Mucosa of stomach (tissue), 1 donor: ENCODE measurements around the gene SF3B3.

Source experiments
- H3K27me3 ChIP-seq: one replicate; pipeline ENCODE4 v1.7.0; 2013; ENCODE audit warnings: mild to moderate bottlenecking, low read length; ENCODE audit not compliant: control insufficient read depth, insufficient read depth
- H3K36me3 ChIP-seq: one replicate; pipeline ENCODE4 v1.7.0; 2013; ENCODE audit warnings: low read length; ENCODE audit not compliant: control insufficient read depth, insufficient read depth
- H3K4me1 ChIP-seq: one replicate; pipeline ENCODE4 v1.7.0; 2013; ENCODE audit warnings: mild to moderate bottlenecking, low read length; ENCODE audit not compliant: control insufficient read depth, insufficient read depth
- H3K4me3 ChIP-seq: one replicate; pipeline ENCODE4 v1.7.0; 2013; ENCODE audit warnings: low read length
- H3K9ac ChIP-seq: one replicate; pipeline ENCODE4 v1.7.0; 2013; ENCODE audit warnings: mild to moderate bottlenecking, low read length, moderate library complexity
- H3K9me3 ChIP-seq: one replicate; pipeline ENCODE4 v1.7.0; 2013; ENCODE audit warnings: mild to moderate bottlenecking, low read length, moderate library complexity; ENCODE audit not compliant: control insufficient read depth
- donor health status: Pancreatic carcinoma.

Gene SF3B3

DNA sequence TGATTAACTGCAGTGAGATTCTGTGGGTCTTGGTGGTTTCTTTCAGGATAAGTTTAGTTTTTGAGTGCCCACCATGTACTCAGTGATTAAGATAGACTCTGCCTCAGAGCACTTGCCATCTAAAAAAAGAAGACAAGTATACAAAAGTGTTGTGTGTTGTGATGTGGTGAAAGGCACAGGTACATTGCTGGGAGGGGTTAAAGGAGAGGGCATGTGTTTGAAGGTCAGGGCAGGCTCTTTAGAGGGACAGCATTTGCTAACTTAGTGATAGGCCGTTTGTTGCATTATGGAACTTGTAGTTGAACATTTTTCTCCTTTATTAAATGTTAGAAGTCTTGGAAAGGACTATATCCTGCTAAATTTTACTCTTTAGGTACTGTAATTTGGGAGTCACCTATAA, 26.5 kb downstream of the SF3B3 start:
- no peaks in the 10 kb centered on the region for H3K36me3 ChIP-seq
- H3K9ac ChIP-seq = no peak overlapping the region
- H3K4me1 ChIP-seq = no peaks in the 10 kb centered on the region
- no peaks in the 10 kb centered on the region for H3K9me3 ChIP-seq
- H3K27me3 ChIP-seq = no peaks in the 10 kb centered on the region
- no peak overlapping the region for H3K4me3 ChIP-seq

DNA sequence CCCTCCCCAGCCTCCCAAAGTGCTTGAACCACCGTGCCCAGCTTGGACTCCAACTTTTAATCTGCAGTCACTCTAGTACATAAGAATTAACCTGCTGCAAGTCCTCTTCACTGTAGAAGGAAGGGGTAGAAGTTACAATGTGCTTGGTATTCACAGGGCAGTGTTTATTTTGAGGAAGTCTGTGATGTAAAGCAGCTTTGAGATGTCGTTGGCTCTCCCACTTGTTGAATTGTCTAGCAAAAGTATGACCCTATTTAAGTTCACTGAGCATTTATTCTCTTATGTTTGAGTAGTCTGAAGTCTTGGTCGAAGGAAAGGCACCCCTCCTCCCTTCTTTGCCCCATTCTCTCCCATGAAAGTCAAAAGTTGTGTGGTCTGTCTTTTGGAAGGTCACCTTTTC, 28.2 kb downstream of the SF3B3 start:
- no peak overlapping the region for H3K4me3 ChIP-seq
- H3K4me1 ChIP-seq = no peaks in the 10 kb centered on the region
- H3K9me3 ChIP-seq = no peaks in the 10 kb centered on the region
- no peak overlapping the region for H3K9ac ChIP-seq
- no peaks in the 10 kb centered on the region for H3K27me3 ChIP-seq
- H3K36me3 ChIP-seq = no peaks in the 10 kb centered on the region

DNA sequence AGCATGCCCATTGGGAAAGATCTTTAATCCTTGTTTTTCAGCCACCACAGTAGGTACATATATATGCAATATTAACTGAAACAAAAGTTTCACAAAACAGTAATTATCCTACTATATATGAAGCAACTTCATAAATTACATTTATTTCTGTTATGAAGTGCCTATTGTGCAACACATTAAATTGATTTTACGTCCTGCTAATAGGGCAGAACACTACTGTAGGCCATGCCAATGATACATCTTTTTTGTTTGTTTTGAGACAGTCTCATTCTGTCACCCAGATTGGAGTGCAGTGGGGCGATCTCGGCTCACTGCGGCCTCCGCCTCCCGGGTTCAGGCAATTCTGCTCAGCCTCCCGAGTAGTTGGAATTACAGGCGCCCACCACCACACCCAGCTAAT, 29.1 kb downstream of the SF3B3 start:
- no peaks in the 10 kb centered on the region for H3K36me3 ChIP-seq
- no peak overlapping the region for H3K9ac ChIP-seq
- no peaks in the 10 kb centered on the region for H3K4me1 ChIP-seq
- H3K9me3 ChIP-seq = no peaks in the 10 kb centered on the region
- H3K27me3 ChIP-seq = no peaks in the 10 kb centered on the region
- H3K4me3 ChIP-seq = no peak overlapping the region

DNA sequence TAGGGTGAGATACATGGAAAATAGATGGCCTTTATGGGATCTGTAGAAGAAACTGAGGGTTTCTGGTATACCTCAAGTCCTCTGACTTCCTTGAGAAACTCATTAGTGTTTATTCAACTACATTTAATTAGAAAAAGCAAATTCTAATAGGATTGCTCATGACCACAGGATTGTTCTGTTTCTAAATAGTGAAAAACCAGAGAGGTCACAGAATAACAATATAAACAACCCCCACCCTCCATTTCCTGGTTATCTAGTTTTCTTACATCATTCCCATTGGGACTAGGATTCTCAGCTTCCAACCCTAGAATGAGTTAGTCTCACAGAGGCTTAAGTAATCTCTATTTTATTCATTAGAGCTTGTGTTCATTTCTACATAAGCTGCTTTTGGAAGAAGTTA, 30.0 kb downstream of the SF3B3 start:
- Histone ChIP-seq H3K27me3 (no peaks in the 10 kb centered on the region), H3K4me3 (no peak overlapping the region), H3K9ac (no peak overlapping the region), H3K4me1 (no peaks in the 10 kb centered on the region), H3K9me3 (no peaks in the 10 kb centered on the region), H3K36me3 (no peaks in the 10 kb centered on the region)

DNA sequence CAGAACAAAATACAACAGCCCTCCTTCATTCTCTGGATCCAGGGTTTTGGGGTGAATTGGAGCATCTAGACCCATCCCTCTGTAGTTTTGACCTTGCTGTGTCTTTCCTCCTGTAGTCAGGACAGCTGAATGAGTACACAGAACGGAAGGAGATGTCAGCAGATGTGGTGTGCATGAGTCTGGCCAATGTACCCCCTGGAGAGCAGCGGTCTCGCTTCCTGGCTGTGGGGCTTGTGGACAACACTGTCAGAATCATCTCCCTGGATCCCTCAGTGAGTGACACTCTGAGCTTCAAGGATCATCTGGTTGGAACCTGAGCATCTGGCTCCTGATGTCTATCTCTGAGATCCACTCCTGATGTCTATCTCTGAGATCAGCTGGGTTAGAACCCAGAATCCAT, 32.4 kb downstream of the SF3B3 start:
- peaks cover 7% of the 10 kb centered on the region for H3K36me3 ChIP-seq
- H3K27me3 ChIP-seq = no peaks in the 10 kb centered on the region

DNA sequence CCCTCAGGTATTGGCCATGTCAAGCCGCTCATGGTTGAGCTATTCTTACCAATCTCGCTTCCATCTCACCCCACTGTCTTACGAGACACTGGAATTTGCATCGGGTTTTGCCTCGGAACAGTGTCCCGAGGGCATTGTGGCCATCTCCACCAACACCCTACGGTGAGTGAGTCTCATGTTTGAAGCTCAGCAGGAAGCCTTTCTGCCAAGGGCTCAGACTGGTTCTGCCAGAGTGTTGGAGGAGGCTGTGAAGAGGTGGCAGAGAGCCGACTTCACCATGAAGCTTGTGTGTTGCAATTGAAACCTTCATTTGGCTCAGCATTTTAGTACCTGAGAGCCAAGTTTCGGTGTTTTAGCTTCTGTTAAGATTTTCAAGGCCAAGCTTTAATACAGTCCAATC, 38.0 kb downstream of the SF3B3 start:
- Histone ChIP-seq H3K36me3 (peaks cover 28% of the 10 kb centered on the region), H3K9me3 (no peaks in the 10 kb centered on the region), H3K4me3 (no peak overlapping the region), H3K9ac (no peak overlapping the region), H3K4me1 (no peaks in the 10 kb centered on the region), H3K27me3 (no peaks in the 10 kb centered on the region)

More for the DNA sequence above, 32.4 kb downstream of the SF3B3 start:
- no peaks in the 10 kb centered on the region for H3K4me1 ChIP-seq
- no peaks in the 10 kb centered on the region for H3K9me3 ChIP-seq
- no peak overlapping the region for H3K4me3 ChIP-seq
- no peak overlapping the region for H3K9ac ChIP-seq

DNA sequence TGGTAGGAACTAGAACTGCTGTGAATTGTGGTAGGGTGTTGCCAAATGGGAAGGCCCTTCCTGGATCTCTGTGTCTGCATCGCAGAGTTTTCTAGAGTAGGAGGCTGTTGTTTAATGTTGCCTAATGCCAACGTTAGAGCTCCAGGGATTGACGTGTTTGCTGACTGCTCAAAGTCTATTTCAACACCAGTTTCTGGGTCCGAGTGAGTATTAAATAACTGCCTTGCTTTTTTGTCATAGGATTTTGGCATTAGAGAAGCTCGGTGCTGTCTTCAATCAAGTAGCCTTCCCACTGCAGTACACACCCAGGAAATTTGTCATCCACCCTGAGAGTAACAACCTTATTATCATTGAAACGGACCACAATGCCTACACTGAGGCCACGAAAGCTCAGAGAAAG, 40.0 kb downstream of the SF3B3 start:
- Histone ChIP-seq H3K9me3 (no peaks in the 10 kb centered on the region), H3K27me3 (no peaks in the 10 kb centered on the region), H3K4me3 (no peak overlapping the region), H3K4me1 (no peaks in the 10 kb centered on the region), H3K9ac (no peak overlapping the region), H3K36me3 (peaks cover 33% of the 10 kb centered on the region)

DNA sequence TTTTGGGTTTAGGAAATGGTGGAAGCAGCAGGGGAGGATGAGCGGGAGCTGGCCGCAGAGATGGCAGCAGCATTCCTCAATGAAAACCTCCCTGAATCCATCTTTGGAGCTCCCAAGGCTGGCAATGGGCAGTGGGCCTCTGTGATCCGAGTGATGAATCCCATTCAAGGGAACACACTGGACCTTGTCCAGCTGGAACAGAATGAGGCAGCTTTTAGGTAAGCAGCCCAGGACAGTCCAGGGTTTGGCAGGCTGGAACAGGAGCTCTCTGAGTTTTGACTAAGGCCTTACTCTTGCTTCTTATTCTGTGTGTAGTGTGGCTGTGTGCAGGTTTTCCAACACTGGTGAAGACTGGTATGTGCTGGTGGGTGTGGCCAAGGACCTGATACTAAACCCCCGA, 41.4 kb downstream of the SF3B3 start:
- Histone ChIP-seq H3K4me1 (no peaks in the 10 kb centered on the region), H3K9ac (no peak overlapping the region), H3K36me3 (peaks cover 37% of the 10 kb centered on the region), H3K27me3 (no peaks in the 10 kb centered on the region), H3K9me3 (no peaks in the 10 kb centered on the region), H3K4me3 (no peak overlapping the region)

DNA sequence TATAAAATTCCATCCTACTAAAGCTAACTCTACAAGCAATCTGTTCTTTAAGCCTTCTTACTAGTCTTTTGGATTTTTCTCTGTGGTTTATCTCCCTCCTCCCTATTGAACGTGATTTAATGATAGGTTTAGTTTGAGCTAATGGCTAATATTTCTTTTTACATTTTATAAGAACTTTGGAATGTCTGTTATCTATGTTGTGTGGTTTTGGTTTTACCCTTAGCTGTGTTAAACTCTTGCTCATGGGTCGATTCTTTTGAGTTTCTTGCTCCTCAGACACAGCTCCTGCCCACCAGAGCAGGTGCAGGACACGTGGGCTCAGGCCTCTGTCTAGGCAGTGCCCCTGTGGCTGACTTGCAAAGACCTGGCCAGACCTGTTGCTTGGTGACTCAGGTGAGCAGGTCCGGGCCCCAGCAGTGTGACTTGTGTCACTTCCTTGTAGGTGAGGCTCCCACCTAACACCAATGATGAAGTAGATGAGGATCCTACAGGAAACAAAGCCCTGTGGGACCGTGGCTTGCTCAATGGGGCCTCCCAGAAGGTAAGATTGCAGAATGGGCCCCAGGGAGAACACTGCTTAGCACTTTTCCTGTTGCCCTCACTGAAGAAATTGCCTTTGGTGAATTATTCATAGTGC, 45.1 kb downstream of the SF3B3 start:
- no peaks in the 10 kb centered on the region for H3K4me1 ChIP-seq
- no peak overlapping the region for H3K4me3 ChIP-seq
- H3K27me3 ChIP-seq = no peaks in the 10 kb centered on the region
- peaks cover 44% of the 10 kb centered on the region for H3K36me3 ChIP-seq
- no peak overlapping the region for H3K9ac ChIP-seq
- no peaks in the 10 kb centered on the region for H3K9me3 ChIP-seq

DNA sequence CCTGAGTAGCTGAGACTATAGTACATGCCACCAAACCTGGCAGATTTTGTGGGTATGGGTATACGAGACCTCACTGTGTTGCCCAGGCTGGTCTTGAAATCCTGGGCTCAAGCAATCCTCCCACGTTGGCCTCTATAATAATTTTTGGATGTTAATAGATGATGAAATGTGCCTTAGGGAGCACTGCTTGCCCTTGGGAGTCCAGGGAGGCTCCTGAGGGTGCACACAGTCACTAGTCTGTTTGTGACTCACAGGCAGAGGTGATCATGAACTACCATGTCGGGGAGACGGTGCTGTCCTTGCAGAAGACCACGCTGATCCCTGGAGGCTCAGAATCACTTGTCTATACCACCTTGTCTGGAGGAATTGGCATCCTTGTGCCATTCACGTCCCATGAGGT, 46.1 kb downstream of the SF3B3 start:
- Histone ChIP-seq H3K36me3 (peaks cover 33% of the 10 kb centered on the region), H3K9ac (no peak overlapping the region), H3K4me1 (no peaks in the 10 kb centered on the region), H3K27me3 (no peaks in the 10 kb centered on the region), H3K4me3 (no peak overlapping the region), H3K9me3 (no peaks in the 10 kb centered on the region)

DNA sequence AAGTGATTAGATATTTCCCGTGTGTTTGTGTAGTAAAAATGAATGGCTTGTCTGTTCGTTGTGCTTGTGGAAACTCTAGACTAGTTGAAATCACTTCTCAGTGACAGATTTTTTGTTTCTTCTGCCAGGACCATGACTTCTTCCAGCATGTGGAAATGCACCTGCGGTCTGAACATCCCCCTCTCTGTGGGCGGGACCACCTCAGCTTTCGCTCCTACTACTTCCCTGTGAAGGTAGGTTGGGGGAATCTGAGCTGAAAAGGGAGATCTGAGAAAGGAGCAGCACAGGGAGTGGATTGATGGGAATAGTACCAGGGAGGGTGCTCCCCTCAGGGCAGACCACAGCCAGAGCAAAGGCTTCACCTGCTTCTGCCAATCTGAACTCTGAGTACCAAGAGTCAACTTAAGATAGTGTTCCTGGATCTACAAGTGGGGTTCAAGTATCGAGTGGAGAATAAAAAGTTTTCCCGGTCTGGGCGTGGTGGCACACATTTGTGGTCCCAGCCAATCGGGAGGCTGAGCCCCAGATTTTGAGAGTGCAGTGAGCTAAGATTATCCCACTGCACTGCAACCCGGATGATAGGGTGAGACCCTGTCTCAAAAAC, 47.5 kb downstream of the SF3B3 start:
- H3K36me3 ChIP-seq = peaks cover 31% of the 10 kb centered on the region
- H3K27me3 ChIP-seq = no peaks in the 10 kb centered on the region
- H3K9me3 ChIP-seq = no peaks in the 10 kb centered on the region
- no peaks in the 10 kb centered on the region for H3K4me1 ChIP-seq
- H3K4me3 ChIP-seq = no peak overlapping the region
- H3K9ac ChIP-seq = no peak overlapping the region

DNA sequence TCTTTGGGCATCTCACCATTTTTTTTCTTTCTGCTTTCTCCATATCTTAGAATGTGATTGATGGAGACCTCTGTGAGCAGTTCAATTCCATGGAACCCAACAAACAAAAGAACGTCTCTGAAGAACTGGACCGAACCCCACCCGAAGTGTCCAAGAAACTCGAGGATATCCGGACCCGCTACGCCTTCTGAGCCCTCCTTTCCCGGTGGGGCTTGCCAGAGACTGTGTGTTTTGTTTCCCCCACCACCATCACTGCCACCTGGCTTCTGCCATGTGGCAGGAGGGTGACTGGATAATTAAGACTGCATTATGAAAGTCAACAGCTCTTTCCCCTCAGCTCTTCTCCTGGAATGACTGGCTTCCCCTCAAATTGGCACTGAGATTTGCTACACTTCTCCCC, 48.0 kb downstream of the SF3B3 start:
- H3K4me1 ChIP-seq = no peaks in the 10 kb centered on the region
- H3K36me3 ChIP-seq = peaks cover 31% of the 10 kb centered on the region
- no peak overlapping the region for H3K4me3 ChIP-seq
- no peaks in the 10 kb centered on the region for H3K9me3 ChIP-seq
- no peak overlapping the region for H3K9ac ChIP-seq
- H3K27me3 ChIP-seq = no peaks in the 10 kb centered on the region
